Measurements from ENCODE around the gene SPP1.

GRCh38 chr4:87932718-87933141 is 42.8 kb upstream of the SPP1 start:
- TF ChIP-seq CTCF (IDR thresholded peaks at IDR 0.05) (no peak), POLR2A (IDR thresholded peaks at IDR 0.05) (no peak)
